NCI-H774 (cell line): ENCODE measurements around the gene HABP2.

Experiments used
- DNase-seq: peaks from one replicate; lab custom pipeline; 2025; lab: John Stamatoyannopoulos, UW

Gene HABP2

GRCh38 chr10:113605268-113605978 lies 52.6 kb downstream of the HABP2 start:
- no peak for DNase-seq

- no peak for DNase-seq
Measured at GRCh38 chr10:113609704-113610108, 56.9 kb downstream of the HABP2 start.

- DNase-seq: no peak
Measured at GRCh38 chr10:113610631-113611601, 58.1 kb downstream of the HABP2 start.

GRCh38 chr10:113612154-113612553 lies 59.3 kb downstream of the HABP2 start:
- no peak for DNase-seq

- no peak for DNase-seq
Measured at GRCh38 chr10:113613427-113613826, 60.6 kb downstream of the HABP2 start.

- no peak for DNase-seq
Measured at GRCh38 chr10:113613977-113614690, 61.3 kb downstream of the HABP2 start.

- DNase-seq: no peak
Measured at GRCh38 chr10:113616244-113617074, 63.6 kb downstream of the HABP2 start.

GRCh38 chr10:113617086-113617485 lies 64.2 kb downstream of the HABP2 start:
- no peak for DNase-seq

- no peak for DNase-seq
Measured at GRCh38 chr10:113618338-113618737, 65.5 kb downstream of the HABP2 start.

- DNase-seq: no peak
Measured at GRCh38 chr10:113619401-113619800, 66.5 kb downstream of the HABP2 start.

GRCh38 chr10:113620511-113620910 lies 67.7 kb downstream of the HABP2 start:
- DNase-seq: peak; percentile 29

GRCh38 chr10:113620936-113621335 lies 68.1 kb downstream of the HABP2 start:
- DNase-seq: no peak

- DNase-seq: no peak
Measured at GRCh38 chr10:113621799-113622198, 68.9 kb downstream of the HABP2 start.

- DNase-seq: no peak
Measured at GRCh38 chr10:113622831-113623230, 70.0 kb downstream of the HABP2 start.

- no peak for DNase-seq
Measured at GRCh38 chr10:113625461-113626186, 72.8 kb downstream of the HABP2 start.

GRCh38 chr10:113626809-113627355 lies 74.0 kb downstream of the HABP2 start:
- no peak for DNase-seq

- no peak for DNase-seq
Measured at GRCh38 chr10:113627836-113628235, 75.0 kb downstream of the HABP2 start.

GRCh38 chr10:113628607-113629153 lies 75.8 kb downstream of the HABP2 start:
- DNase-seq: no peak

GRCh38 chr10:113630929-113631533 lies 78.2 kb downstream of the HABP2 start:
- DNase-seq: no peak
